Caco-2 (cell line): ENCODE results near the gene CFAP299. TPM values are rescaled to one million over a fixed set of nuclear protein-coding genes. Genes with fewer than 3 reads are reported as not detected.

Experiments
- BruUV-seq: library from RNA; stranded (reverse); fragments of 400-500 nt; replicated peaks from 2 replicates; lab custom pipeline; 2021; lab: Mats Ljungman, UMichigan
- CTCF ChIA-PET: fragments of 300-600 bp; sonication (Branson Sonifier 250); formaldehyde crosslinking; loops from one replicate; lab custom pipeline; 2022; ENCODE audit warnings: antibody characterized with exemption; lab: Charles Lee
- POLR2A ChIA-PET: fragments of 300-600 bp; sonication (Branson Sonifier 250); formaldehyde crosslinking; loops from one replicate; lab custom pipeline; 2022; ENCODE audit warnings: antibody characterized with exemption; lab: Charles Lee
- DNase-seq, 2 experiments: peaks; one replicate each; pipeline versions ENCODE4 v3.0.0 to v3.0.0-alpha.2; 2020 to 2022
- H3K27me3 ChIP-seq: replicated peaks from 2 replicates; pipeline ENCODE4 v1.6.0; 2011; ENCODE audit warnings: low read length; ENCODE audit not compliant: control insufficient read depth, insufficient read depth
- H3K36me3 ChIP-seq: 2 replicates; pipeline ENCODE4 v1.5.1; 2011; ENCODE audit warnings: low read length; ENCODE audit not compliant: control insufficient read depth, insufficient read depth
- H3K4me1 ChIP-seq: fragments of 250-450 bp; sonication (Bioruptor Pico); 2 replicates; pipeline ENCODE4 v1.5.1; 2020; ENCODE audit warnings: mild to moderate bottlenecking
- H3K4me3 ChIP-seq: 2 replicates; pipeline ENCODE4 v1.5.1; 2011; ENCODE audit warnings: low read depth, mild to moderate bottlenecking, control low read depth, low read length
- H3K9me3 ChIP-seq: fragments of 250-450 bp; sonication (Bioruptor Pico); 2 replicates; pipeline ENCODE4 v1.5.1; 2020; ENCODE audit warnings: mild to moderate bottlenecking, moderate library complexity
- H3K27ac Mint-ChIP-seq: one replicate; pipeline ENCODE4 v1.8.0; 2022; ENCODE audit warnings: mixed read lengths; ENCODE audit not compliant: unreplicated experiment
- H3K27me3 Mint-ChIP-seq: one replicate; pipeline ENCODE4 v1.8.0; 2022; ENCODE audit warnings: mixed read lengths; ENCODE audit not compliant: insufficient read depth, unreplicated experiment
- H3K36me3 Mint-ChIP-seq: one replicate; pipeline ENCODE4 v1.8.0; 2022; ENCODE audit warnings: mild to moderate bottlenecking, mixed read lengths; ENCODE audit not compliant: insufficient read depth, unreplicated experiment
- H3K4me1 Mint-ChIP-seq: one replicate; pipeline ENCODE4 v1.8.0; 2022; ENCODE audit warnings: low read depth, mixed read lengths; ENCODE audit not compliant: unreplicated experiment
- H3K4me3 Mint-ChIP-seq: one replicate; pipeline ENCODE4 v1.8.0; 2022; ENCODE audit warnings: mild to moderate bottlenecking, moderate library complexity, mixed read lengths; ENCODE audit not compliant: unreplicated experiment
- H3K9me3 Mint-ChIP-seq: one replicate; pipeline ENCODE4 v1.8.0; 2022; ENCODE audit warnings: mixed read lengths; ENCODE audit not compliant: unreplicated experiment
- intact Hi-C: fragments of 100-400 bp; cut with micrococcal nuclease; formaldehyde crosslinking; loops from one replicate; pipeline ENCODE4 v1.10.0; 2022; ENCODE audit not compliant: unreplicated experiment
- total RNA-seq: library from RNA; stranded (reverse); gene quantifications from 2 replicates; pipeline ENCODE4 v1.2.3, GENCODE V29; 2022
- TF ChIP-seq, protein P1 (sequence below), 2 experiments: fragments of 200-600 bp in 1 of 2; IDR thresholded peaks; 1 replicate in 1 of 2; 2 replicates in 1 of 2; pipeline versions ENCODE4 v1.5.1 to v1.8.0; 2011 to 2022; ENCODE audit warnings: antibody characterized with exemption in 1 of 2, control low read depth in 1 of 2, inconsistent platforms in 1 of 2, low read depth in 1 of 2, low read length in 1 of 2, mild to moderate bottlenecking in 1 of 2, moderate library complexity in 1 of 2; ENCODE audit not compliant: insufficient read depth in 1 of 2, severe bottlenecking in 1 of 2, unreplicated experiment in 1 of 2

The CFAP299 gene
- total RNA-seq, 1 experiment from 2014 or later: not detected

- no peaks in the 10 kb centered on the region for H3K4me1 Mint-ChIP-seq
- TF ChIP-seq, protein P1, sequence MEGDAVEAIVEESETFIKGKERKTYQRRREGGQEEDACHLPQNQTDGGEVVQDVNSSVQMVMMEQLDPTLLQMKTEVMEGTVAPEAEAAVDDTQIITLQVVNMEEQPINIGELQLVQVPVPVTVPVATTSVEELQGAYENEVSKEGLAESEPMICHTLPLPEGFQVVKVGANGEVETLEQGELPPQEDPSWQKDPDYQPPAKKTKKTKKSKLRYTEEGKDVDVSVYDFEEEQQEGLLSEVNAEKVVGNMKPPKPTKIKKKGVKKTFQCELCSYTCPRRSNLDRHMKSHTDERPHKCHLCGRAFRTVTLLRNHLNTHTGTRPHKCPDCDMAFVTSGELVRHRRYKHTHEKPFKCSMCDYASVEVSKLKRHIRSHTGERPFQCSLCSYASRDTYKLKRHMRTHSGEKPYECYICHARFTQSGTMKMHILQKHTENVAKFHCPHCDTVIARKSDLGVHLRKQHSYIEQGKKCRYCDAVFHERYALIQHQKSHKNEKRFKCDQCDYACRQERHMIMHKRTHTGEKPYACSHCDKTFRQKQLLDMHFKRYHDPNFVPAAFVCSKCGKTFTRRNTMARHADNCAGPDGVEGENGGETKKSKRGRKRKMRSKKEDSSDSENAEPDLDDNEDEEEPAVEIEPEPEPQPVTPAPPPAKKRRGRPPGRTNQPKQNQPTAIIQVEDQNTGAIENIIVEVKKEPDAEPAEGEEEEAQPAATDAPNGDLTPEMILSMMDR (IDR thresholded peaks at IDR 0.05; ENCODE audit: insufficient read depth in 1 of 2, low read depth in 1 of 2, low read length in 1 of 2, severe bottlenecking in 1 of 2, unreplicated experiment in 1 of 2): no peak
- Histone ChIP-seq H3K9me3 (no peaks in the 10 kb centered on the region), H3K27me3 (no peaks in the 10 kb centered on the region), H3K4me1 (no peaks in the 10 kb centered on the region), H3K36me3 (no peaks in the 10 kb centered on the region), H3K4me3 (no peak overlapping the region)
- no peak overlapping the region for H3K27ac Mint-ChIP-seq
- no peaks in the 10 kb centered on the region for H3K27me3 Mint-ChIP-seq
- intact Hi-C loops: no loop called here
- ChIA-PET POLR2A (no interaction called here), CTCF (no interaction called here)
- no peaks in the 10 kb centered on the region for H3K36me3 Mint-ChIP-seq
- H3K4me3 Mint-ChIP-seq: no peak overlapping the region
- H3K9me3 Mint-ChIP-seq: no peaks in the 10 kb centered on the region
- BruUV-seq: no TSS peak
- DNase-seq: no peak
Observed at GRCh38 chr4:80448056-80448455, 112.5 kb downstream of the CFAP299 start.

- H3K27me3 ChIP-seq: no peaks in the 10 kb centered on the region
- no peak for DNase-seq
- intact Hi-C loops: no loop called here
- Mint-ChIP-seq H3K27ac (no peak overlapping the region), H3K9me3 (no peaks in the 10 kb centered on the region), H3K27me3 (no peaks in the 10 kb centered on the region), H3K4me1 (no peaks in the 10 kb centered on the region), H3K36me3 (no peaks in the 10 kb centered on the region), H3K4me3 (no peak overlapping the region)
- no peak overlapping the region for H3K4me3 ChIP-seq
- H3K4me1 ChIP-seq: no peaks in the 10 kb centered on the region
- ChIA-PET CTCF (no interaction called here), POLR2A (no interaction called here)
- no TSS peak for BruUV-seq
- no peaks in the 10 kb centered on the region for H3K36me3 ChIP-seq
- H3K9me3 ChIP-seq: no peaks in the 10 kb centered on the region
- TF ChIP-seq, protein P1 (IDR thresholded peaks at IDR 0.05; ENCODE audit: insufficient read depth in 1 of 2, low read depth in 1 of 2, low read length in 1 of 2, severe bottlenecking in 1 of 2, unreplicated experiment in 1 of 2): no peak
Observed at GRCh38 chr4:80452055-80452454, 116.5 kb downstream of the CFAP299 start.

- H3K27me3 Mint-ChIP-seq: no peaks in the 10 kb centered on the region
- TF ChIP-seq, protein P1 (IDR thresholded peaks at IDR 0.05; ENCODE audit: insufficient read depth in 1 of 2, low read depth in 1 of 2, low read length in 1 of 2, severe bottlenecking in 1 of 2, unreplicated experiment in 1 of 2): no peak
- ChIA-PET POLR2A (no interaction called here), CTCF (no interaction called here)
- no peak overlapping the region for H3K27ac Mint-ChIP-seq
- H3K36me3 Mint-ChIP-seq: no peaks in the 10 kb centered on the region
- no peaks in the 10 kb centered on the region for H3K9me3 Mint-ChIP-seq
- BruUV-seq: no TSS peak
- no peaks in the 10 kb centered on the region for H3K4me1 Mint-ChIP-seq
- no peak overlapping the region for H3K4me3 Mint-ChIP-seq
- no peaks in the 10 kb centered on the region for H3K27me3 ChIP-seq
- intact Hi-C loops: no loop called here
- no peaks in the 10 kb centered on the region for H3K4me1 ChIP-seq
- no peak overlapping the region for H3K4me3 ChIP-seq
- DNase-seq: no peak
- H3K9me3 ChIP-seq: no peaks in the 10 kb centered on the region
- H3K36me3 ChIP-seq: no peaks in the 10 kb centered on the region
Observed at GRCh38 chr4:80452768-80453167, 117.2 kb downstream of the CFAP299 start.
